HG02678 (cell line): ENCODE measurements around the gene AIP.

Source experiments
- ATAC-seq: cut with Tn5 transposase; IDR thresholded peaks from one replicate; pipeline ENCODE4 v1.9.1; 2021; ENCODE audit warnings: mild to moderate bottlenecking, moderate library complexity; ENCODE audit not compliant: unreplicated experiment

Gene AIP

GRCh38 chr11:67482827-67483798 lies at the start of gene AIP:
Gene AIP, plus strand, starts transcription at chr11:67483026. Its CDS starts 133 bp downstream, at chr11:67483159.
- ATAC-seq = peak; percentile 69

- ATAC-seq = no peak
Observed at GRCh38 chr11:67433536-67434394, 49.1 kb upstream of the AIP start.

- no peak for ATAC-seq
Observed at GRCh38 chr11:67434395-67434881, 48.4 kb upstream of the AIP start.

- ATAC-seq = no peak
Observed at GRCh38 chr11:67435031-67435726, 47.6 kb upstream of the AIP start.

- no peak for ATAC-seq
Observed at GRCh38 chr11:67435727-67436458, 46.9 kb upstream of the AIP start.

GRCh38 chr11:67436459-67437081 lies 46.3 kb upstream of the AIP start:
- ATAC-seq = peak; percentile 30

- ATAC-seq = peak; percentile 37
Observed at GRCh38 chr11:67437082-67437808, 45.6 kb upstream of the AIP start, which contains the start of gene PTPRCAP. Gene PTPRCAP, minus strand, starts transcription at chr11:67437682. Its CDS starts 63 bp downstream, at chr11:67437619.

GRCh38 chr11:67437809-67438157 lies 45.0 kb upstream of the AIP start:
- no peak for ATAC-seq

- ATAC-seq = no peak
Observed at GRCh38 chr11:67438158-67438902, 44.5 kb upstream of the AIP start.

GRCh38 chr11:67439321-67440228 lies 43.3 kb upstream of the AIP start:
- ATAC-seq = no peak

GRCh38 chr11:67440229-67441097 lies 42.4 kb upstream of the AIP start:
- no peak for ATAC-seq

- ATAC-seq = no peak
Observed at GRCh38 chr11:67441098-67441563, 41.7 kb upstream of the AIP start.

- no peak for ATAC-seq
Observed at GRCh38 chr11:67441731-67442351, 41.0 kb upstream of the AIP start.

GRCh38 chr11:67442504-67443404 lies 40.1 kb upstream of the AIP start:
- peak; percentile 9 for ATAC-seq

- no peak for ATAC-seq
Observed at GRCh38 chr11:67445515-67445914, 37.3 kb upstream of the AIP start.
